ENCODE measurements around the gene ZNF296.

The ZNF296 gene

GRCh38 chr19:45099467-45100191 lies 23.4 kb upstream of the ZNF296 start:
- no peak for TF ChIP-seq REST (IDR thresholded peaks at IDR 0.05; ENCODE audit: insufficient replicate concordance, low read depth)
- no peak for TF ChIP-seq CTCF (IDR thresholded peaks at IDR 0.05; ENCODE audit: insufficient read depth, low read length)
- no peak for TF ChIP-seq SPI1 (IDR thresholded peaks at IDR 0.05; ENCODE audit: borderline replicate concordance, low read depth)
- no peak for TF ChIP-seq POLR2AphosphoS5 (IDR thresholded peaks at IDR 0.05; ENCODE audit: low read depth)
- no peak for TF ChIP-seq GABPA (IDR thresholded peaks at IDR 0.05; ENCODE audit: low read depth)
- H3K27ac ChIP-seq (replicated peaks): no peak overlapping the region
- no peak for DNase-seq (ENCODE audit: low read depth in 1 of 2, low spot score in 1 of 2)
- H3K4me3 ChIP-seq (replicated peaks; ENCODE audit: insufficient read depth, low read length): no peak overlapping the region
- H3K27me3 ChIP-seq (ENCODE audit: insufficient read depth, poor library complexity, severe bottlenecking): no peaks in the 10 kb centered on the region

- TF ChIP-seq POLR2AphosphoS5 (IDR thresholded peaks at IDR 0.05; ENCODE audit: low read depth) (no peak), REST (IDR thresholded peaks at IDR 0.05; ENCODE audit: insufficient replicate concordance, low read depth) (no peak), SPI1 (IDR thresholded peaks at IDR 0.05; ENCODE audit: borderline replicate concordance, low read depth) (no peak), GABPA (IDR thresholded peaks at IDR 0.05; ENCODE audit: low read depth) (no peak), CTCF (IDR thresholded peaks at IDR 0.05; ENCODE audit: insufficient read depth, low read length) (no peak)
- no peak overlapping the region for H3K4me3 ChIP-seq (replicated peaks; ENCODE audit: insufficient read depth, low read length)
- no peaks in the 10 kb centered on the region for H3K27me3 ChIP-seq (ENCODE audit: insufficient read depth, poor library complexity, severe bottlenecking)
- H3K27ac ChIP-seq (replicated peaks): no peak overlapping the region
- DNase-seq (ENCODE audit: low read depth in 1 of 2, low spot score in 1 of 2): no peak
Observed at GRCh38 chr19:45098521-45099466, 22.5 kb upstream of the ZNF296 start.

GRCh38 chr19:45097776-45098520 lies 21.7 kb upstream of the ZNF296 start:
- 0 out of 2 replicates have a peak overlapping the region, but pooled peaks have one; percentile 11 for H3K27ac ChIP-seq (replicated peaks)
- H3K27me3 ChIP-seq (ENCODE audit: insufficient read depth, poor library complexity, severe bottlenecking): no peaks in the 10 kb centered on the region
- TF ChIP-seq SPI1 (IDR thresholded peaks at IDR 0.05; ENCODE audit: borderline replicate concordance, low read depth) (no peak), REST (IDR thresholded peaks at IDR 0.05; ENCODE audit: insufficient replicate concordance, low read depth) (no peak), CTCF (IDR thresholded peaks at IDR 0.05; ENCODE audit: insufficient read depth, low read length) (no peak), POLR2AphosphoS5 (IDR thresholded peaks at IDR 0.05; ENCODE audit: low read depth) (no peak), GABPA (IDR thresholded peaks at IDR 0.05; ENCODE audit: low read depth) (no peak)
- H3K4me3 ChIP-seq (replicated peaks; ENCODE audit: insufficient read depth, low read length): no peak overlapping the region
- peak in 1 of 2 experiments; percentile 45 for DNase-seq (ENCODE audit: low read depth in 1 of 2, low spot score in 1 of 2)

All from HL-60 (cell line).